H9 (cell line): ENCODE results near the gene OR7C1. TPM values are rescaled to one million over a fixed set of nuclear protein-coding genes. Genes with fewer than 3 reads are reported as not detected.

Source experiments
- DNase-seq: peaks from one replicate; pipeline ENCODE4 v3.0.0-alpha.2; 2017
- H2AFZ ChIP-seq: one replicate; pipeline ENCODE4 v1.6.1; 2013; ENCODE audit warnings: mild to moderate bottlenecking, low read length, control low read depth, moderate library complexity
- H2AK5ac ChIP-seq: 2 replicates; pipeline ENCODE4 v1.6.1; 2013; ENCODE audit warnings: low read length, control low read depth, mixed read lengths; ENCODE audit not compliant: insufficient read length
- H2BK120ac ChIP-seq: one replicate; pipeline ENCODE4 v1.6.1; 2013; ENCODE audit warnings: low read depth, mild to moderate bottlenecking, low read length, control low read depth, inconsistent platforms; ENCODE audit not compliant: poor library complexity, severe bottlenecking
- H2BK12ac ChIP-seq: 2 replicates; pipeline ENCODE4 v1.6.1; 2013; ENCODE audit warnings: low read length, control low read depth, mixed read lengths, low read depth; ENCODE audit not compliant: insufficient read length
- H2BK15ac ChIP-seq: 2 replicates; pipeline ENCODE4 v1.6.1; 2013; ENCODE audit warnings: low read depth, low read length, control low read depth
- H2BK20ac ChIP-seq: one replicate; pipeline ENCODE4 v1.6.1; 2013; ENCODE audit warnings: low read depth, mild to moderate bottlenecking, low read length, control low read depth, inconsistent platforms; ENCODE audit not compliant: poor library complexity, severe bottlenecking
- H2BK5ac ChIP-seq: 2 replicates; pipeline ENCODE4 v1.6.1; 2013; ENCODE audit warnings: low read length, control low read depth, mixed read lengths; ENCODE audit not compliant: insufficient read length
- H3K14ac ChIP-seq: 2 replicates; pipeline ENCODE4 v1.6.1; 2013; ENCODE audit warnings: low read length, control low read depth; ENCODE audit not compliant: insufficient read depth
- H3K18ac ChIP-seq: 2 replicates; pipeline ENCODE4 v1.6.1; 2013; ENCODE audit warnings: low read depth, mild to moderate bottlenecking, mixed read lengths, low read length, control low read depth; ENCODE audit not compliant: insufficient read length
- H3K23ac ChIP-seq: 2 replicates; pipeline ENCODE4 v1.6.1; 2013; ENCODE audit warnings: low read length, control low read depth, mixed read lengths, low read depth; ENCODE audit not compliant: insufficient read length
- H3K23me2 ChIP-seq: 2 replicates; pipeline ENCODE4 v1.6.1; 2013; ENCODE audit warnings: low read depth, mild to moderate bottlenecking, mixed read lengths, low read length, control low read depth; ENCODE audit not compliant: insufficient read length, poor library complexity, severe bottlenecking
- H3K27ac ChIP-seq: 2 replicates; pipeline ENCODE4 v1.5.1; 2013; ENCODE audit warnings: low read length, control low read depth, mixed read lengths, low read depth; ENCODE audit not compliant: insufficient read length
- H3K27me3 ChIP-seq: 2 replicates; pipeline ENCODE4 v1.6.1; 2013; ENCODE audit warnings: low read length, control low read depth, inconsistent platforms; ENCODE audit not compliant: insufficient read depth
- H3K4ac ChIP-seq: 2 replicates; pipeline ENCODE4 v1.6.1; 2013; ENCODE audit warnings: low read depth, mild to moderate bottlenecking, control low read depth, inconsistent platforms, low read length, moderate library complexity
- H3K4me1 ChIP-seq: 2 replicates; pipeline ENCODE4 v1.6.1; 2013; ENCODE audit warnings: low read length, control low read depth, inconsistent platforms; ENCODE audit not compliant: insufficient read depth
- H3K4me2 ChIP-seq: 2 replicates; pipeline ENCODE4 v1.6.1; 2013; ENCODE audit warnings: low read length, control low read depth, mixed read lengths; ENCODE audit not compliant: insufficient read length, insufficient read depth
- H3K56ac ChIP-seq: 2 replicates; pipeline ENCODE4 v1.6.1; 2013; ENCODE audit warnings: low read depth, mild to moderate bottlenecking, mixed read lengths, low read length, control low read depth; ENCODE audit not compliant: insufficient read length
- H3K79me1 ChIP-seq: 2 replicates; pipeline ENCODE4 v1.6.1; 2013; ENCODE audit warnings: low read depth, mild to moderate bottlenecking, moderate library complexity, low read length, control low read depth, inconsistent platforms; ENCODE audit not compliant: insufficient read depth, poor library complexity, severe bottlenecking
- H3K79me2 ChIP-seq: 2 replicates; pipeline ENCODE4 v1.6.1; 2013; ENCODE audit warnings: low read length, control low read depth, inconsistent platforms; ENCODE audit not compliant: insufficient read depth
- H3K9ac ChIP-seq: 2 replicates; pipeline ENCODE4 v1.6.1; 2013; ENCODE audit warnings: low read length, control low read depth, mixed read lengths; ENCODE audit not compliant: insufficient read length; ENCODE audit errors: extremely low read depth
- H3K9me3 ChIP-seq: one replicate; pipeline ENCODE4 v1.6.1; 2013; ENCODE audit warnings: low read depth, low read length, inconsistent platforms; ENCODE audit not compliant: control insufficient read depth
- H3T11ph ChIP-seq: one replicate; pipeline ENCODE4 v1.6.1; 2013; ENCODE audit warnings: mild to moderate bottlenecking, low read length, control low read depth, inconsistent platforms
- H4K20me1 ChIP-seq: one replicate; pipeline ENCODE4 v1.6.1; 2013; ENCODE audit not compliant: control insufficient read depth, insufficient read length, insufficient read depth
- H4K5ac ChIP-seq: 2 replicates; pipeline ENCODE4 v1.6.1; 2013; ENCODE audit warnings: low read depth, mild to moderate bottlenecking, mixed read lengths, low read length, control low read depth; ENCODE audit not compliant: insufficient read length
- H4K8ac ChIP-seq: replicated peaks from 2 replicates; pipeline ENCODE4 v1.6.1; 2013; ENCODE audit warnings: low read length, control low read depth, mixed read lengths, low read depth; ENCODE audit not compliant: insufficient read length
- H4K91ac ChIP-seq: 2 replicates; pipeline ENCODE4 v1.6.1; 2013; ENCODE audit warnings: low read depth, mild to moderate bottlenecking, moderate library complexity, mixed read lengths, low read length, control low read depth; ENCODE audit not compliant: insufficient read length
- H3K27ac Mint-ChIP-seq, 3 experiments: 2 replicates in 2 of 3; 3 replicates in 1 of 3; pipeline ENCODE4 v1.8.0; 2020 to 2021; ENCODE audit warnings: mixed read lengths in 3 of 3, mild to moderate bottlenecking in 1 of 3, moderate library complexity in 1 of 3
- H3K27me3 Mint-ChIP-seq: 2 replicates; pipeline ENCODE4 v1.8.0; 2021; ENCODE audit warnings: low read depth, mild to moderate bottlenecking, moderate library complexity, mixed read lengths
- H3K36me3 Mint-ChIP-seq, 3 experiments: 2 replicates in 2 of 3; 3 replicates in 1 of 3; pipeline ENCODE4 v1.8.0; 2020 to 2021; ENCODE audit warnings: low read depth in 3 of 3, mixed read lengths in 3 of 3; ENCODE audit not compliant: insufficient read depth in 1 of 3
- H3K4me1 Mint-ChIP-seq, 2 experiments: 2 replicates each; pipeline ENCODE4 v1.8.0; 2020; ENCODE audit warnings: mixed read lengths in 2 of 2
- H3K4me3 Mint-ChIP-seq, 2 experiments: 2 replicates in 1 of 2; 3 replicates in 1 of 2; pipeline ENCODE4 v1.8.0; 2020 to 2021; ENCODE audit warnings: mild to moderate bottlenecking in 2 of 2, mixed read lengths in 2 of 2, moderate library complexity in 1 of 2
- H3K9me3 Mint-ChIP-seq, 2 experiments: 2 replicates in 1 of 2; 3 replicates in 1 of 2; pipeline ENCODE4 v1.8.0; 2020; ENCODE audit warnings: mild to moderate bottlenecking in 2 of 2, mixed read lengths in 2 of 2, moderate library complexity in 1 of 2
- CTCF ChIP-seq: fragments of 200-600 bp; sonication (generic); conservative IDR thresholded peaks from 3 replicates; pipeline ENCODE4 v1.8.0; 2021; ENCODE audit warnings: antibody characterized with exemption, mild to moderate bottlenecking
- WGBS: extraction: QIAGEN DNeasy Blood & Tissue Kit; methylation state at CpG from one replicate; pipeline ENCODE4 v1.1.7; 2013; ENCODE audit warnings: missing lambda C conversion rate, low lambda C conversion rate, mixed read lengths; ENCODE audit not compliant: insufficient read length; ENCODE audit errors: extremely low coverage; 5-methylcytosine and 5-hydroxymethylcytosine counted together
- total RNA-seq: library from RNA; stranded (reverse); gene quantifications from 2 replicates; pipeline ENCODE4 v1.2.1, GENCODE V29; 2021

OR7C1 gene
- total RNA-seq, 1 experiment from 2014 or later = not detected

GRCh38 chr19:14817052-14817451, 17.9 kb downstream of the OR7C1 start:
- no peak for TF ChIP-seq CTCF
- H3K27ac Mint-ChIP-seq = no peak overlapping the region
- no peak overlapping the region for H2AFZ ChIP-seq
- no peak overlapping the region for H4K91ac ChIP-seq
- no peaks in the 10 kb centered on the region for H3K4me1 Mint-ChIP-seq
- no peak overlapping the region for H2AK5ac ChIP-seq
- no peaks in the 10 kb centered on the region for H4K20me1 ChIP-seq
- H3K27me3 Mint-ChIP-seq = no peaks in the 10 kb centered on the region; the same call in 1 of the 2 replicates
- H3K27me3 ChIP-seq = no peaks in the 10 kb centered on the region
- H3K4me2 ChIP-seq = no peak overlapping the region
- peaks cover 31 to 93% of the 10 kb centered on the region in 2 experiments for H3K9me3 Mint-ChIP-seq
- H2BK5ac ChIP-seq = no peak overlapping the region
- H3K27ac ChIP-seq = no peak overlapping the region
- H4K5ac ChIP-seq = no peak overlapping the region
- no peak overlapping the region for H2BK120ac ChIP-seq
- peaks cover 0 to 24% (median 0%) of the 10 kb centered on the region in 3 experiments; a peak in 3 of 7 replicates for H3K36me3 Mint-ChIP-seq
- no CpG with 5 or more reads among the region's 3 CpGs for WGBS
- no peaks in the 10 kb centered on the region for H3K79me1 ChIP-seq
- H3K56ac ChIP-seq = no peak overlapping the region
- no peak overlapping the region for H3K23ac ChIP-seq
- no peak for DNase-seq
- no peak overlapping the region for H3T11ph ChIP-seq
- no peak overlapping the region for H3K14ac ChIP-seq
- no peaks in the 10 kb centered on the region for H3K9me3 ChIP-seq
- no peak overlapping the region for H2BK20ac ChIP-seq
- no peak overlapping the region for H3K4me3 Mint-ChIP-seq
- no peak overlapping the region for H3K9ac ChIP-seq
- no peaks in the 10 kb centered on the region for H3K23me2 ChIP-seq
- no peaks in the 10 kb centered on the region for H3K79me2 ChIP-seq
- no peak overlapping the region for H4K8ac ChIP-seq
- no peaks in the 10 kb centered on the region for H3K4me1 ChIP-seq
- no peak overlapping the region for H2BK12ac ChIP-seq
- H2BK15ac ChIP-seq = no peak overlapping the region
- no peak overlapping the region for H3K18ac ChIP-seq
- H3K4ac ChIP-seq = no peak overlapping the region
